HepG2 (cell line): Measurements from ENCODE around the gene MRPL14. TPM values are rescaled to one million over a fixed set of nuclear protein-coding genes. Genes with fewer than 3 reads are reported as not detected.

Experiments used
- AGO1 ChIP-seq: fragments of 200-400 bp; formaldehyde crosslinking; IDR thresholded peaks from 2 replicates; pipeline ENCODE4 v1.6.1; 2017; ENCODE audit warnings: mild to moderate bottlenecking, low read depth, low read length, moderate library complexity; ENCODE audit not compliant: poor library complexity, severe bottlenecking
- CENPX ChIP-seq: sonication (generic); formaldehyde crosslinking; IDR thresholded peaks from 2 replicates; pipeline ENCODE4 v1.9.0; 2021; ENCODE audit warnings: mild to moderate bottlenecking, missing genetic modification reagents, moderate library complexity
- HINFP ChIP-seq: sonication (generic); formaldehyde crosslinking; IDR thresholded peaks from 2 replicates; pipeline ENCODE4 v1.4.0; 2020; ENCODE audit warnings: low read depth, mild to moderate bottlenecking, missing genetic modification reagents
- KDM2A ChIP-seq: sonication (generic); formaldehyde crosslinking; IDR thresholded peaks from 2 replicates; pipeline ENCODE4 v1.4.0; 2020; ENCODE audit warnings: low read depth, missing genetic modification reagents, borderline replicate concordance
- KLF13 ChIP-seq: sonication (generic); formaldehyde crosslinking; IDR thresholded peaks from 2 replicates; pipeline ENCODE4 v1.4.0; 2020; ENCODE audit warnings: mild to moderate bottlenecking, missing genetic modification reagents
- LCORL ChIP-seq, 2 experiments: fragments of 450-650 bp in 1 of 2; sonication (generic) in 1 of 2; formaldehyde crosslinking in 1 of 2; IDR thresholded peaks; 2 replicates each; pipeline versions ENCODE4 v1.5.0 to v1.6.1; 2017 to 2020; ENCODE audit warnings: antibody characterized with exemption in 1 of 2, missing genetic modification reagents in 1 of 2
- NFKB2 ChIP-seq: sonication (generic); formaldehyde crosslinking; IDR thresholded peaks from 2 replicates; pipeline ENCODE4 v1.4.0; 2020; ENCODE audit warnings: missing genetic modification reagents, borderline replicate concordance
- SRSF9 ChIP-seq: fragments of 200-400 bp; formaldehyde crosslinking; IDR thresholded peaks from 2 replicates; pipeline ENCODE4 v1.6.1; 2018; ENCODE audit warnings: borderline replicate concordance, mild to moderate bottlenecking, low read depth, low read length; ENCODE audit not compliant: insufficient read depth, poor library complexity, severe bottlenecking
- TFDP1 ChIP-seq: IDR thresholded peaks from 2 replicates; pipeline ENCODE4 v1.6.1; 2016; ENCODE audit warnings: missing compliant biosample characterization, missing genetic modification reagents, borderline replicate concordance
- ZEB1 ChIP-seq: IDR thresholded peaks from 2 replicates; pipeline ENCODE4 v1.6.1; 2012; ENCODE audit warnings: mild to moderate bottlenecking, low read depth, inconsistent platforms; ENCODE audit not compliant: insufficient replicate concordance
- ZFP90 ChIP-seq: sonication (generic); formaldehyde crosslinking; IDR thresholded peaks from 2 replicates; pipeline ENCODE4 v1.8.0; 2022; ENCODE audit warnings: missing genetic modification reagents, mild to moderate bottlenecking, inconsistent platforms, borderline replicate concordance
- ZNF317 ChIP-seq: sonication (generic); formaldehyde crosslinking; IDR thresholded peaks from 2 replicates; pipeline ENCODE4 v1.5.0; 2020; ENCODE audit warnings: mild to moderate bottlenecking, missing genetic modification reagents
- ZNF547 ChIP-seq: sonication (generic); formaldehyde crosslinking; IDR thresholded peaks from 2 replicates; pipeline ENCODE4 v1.5.1; 2020; ENCODE audit warnings: mild to moderate bottlenecking, missing genetic modification reagents
- ZNF550 ChIP-seq: sonication (generic); formaldehyde crosslinking; IDR thresholded peaks from 2 replicates; pipeline ENCODE4 v1.4.0; 2020; ENCODE audit warnings: mild to moderate bottlenecking, missing genetic modification reagents, borderline replicate concordance
- ZNF598 ChIP-seq: sonication (generic); formaldehyde crosslinking; IDR thresholded peaks from 2 replicates; pipeline ENCODE4 v1.5.1; 2020; ENCODE audit warnings: mild to moderate bottlenecking, missing genetic modification reagents, borderline replicate concordance
- polyA plus RNA-seq, 8 experiments: library from polyadenylated mRNA; depleted of rRNA in 3 of 8; stranded (reverse) in 7 of 8; unstranded in 1 of 8; fragments of >200 nt; fragmentation: Illumina TruSeq in 4 of 8; extraction: Trizol in 4 of 8; gene quantifications; 2 replicates each; pipeline versions ENCODE4 v1.2.1 to v1.2.3, GENCODE V29; 2011 to 2016; ENCODE audit warnings: low read depth in 4 of 8, missing spikeins in 1 of 8, mixed read lengths in 1 of 8; ENCODE audit not compliant: insufficient read depth in 1 of 8
- total RNA-seq, 5 experiments: library from RNA; depleted of rRNA; stranded (reverse); fragments of >200 nt; fragmentation: Illumina TruSeq; extraction: Trizol; gene quantifications; 2 replicates each; pipeline ENCODE4 v1.2.3, GENCODE V29; 2016; ENCODE audit warnings: low read depth in 1 of 5
- TF ChIP-seq, protein P1 (sequence below), 2 experiments: IDR thresholded peaks; 2 replicates each; pipeline ENCODE4 v1.6.1; 2011 to 2012; ENCODE audit warnings: low read length in 2 of 2, borderline replicate concordance in 1 of 2, low read depth in 1 of 2, mild to moderate bottlenecking in 1 of 2, moderate library complexity in 1 of 2
- TF ChIP-seq, protein P2 (sequence below): sonication (generic); formaldehyde crosslinking; IDR thresholded peaks from 2 replicates; pipeline ENCODE4 v1.9.0; 2021; ENCODE audit warnings: missing genetic modification reagents, borderline replicate concordance
- TF ChIP-seq, protein P3 (sequence below): sonication (generic); formaldehyde crosslinking; IDR thresholded peaks from 2 replicates; pipeline ENCODE4 v1.4.0; 2020; ENCODE audit warnings: missing genetic modification reagents; ENCODE audit errors: not compliant biosample characterization

MRPL14 gene
- total and polyA plus RNA-seq, 2 of the 13 experiments (the other 11 are each of a cell fraction or from before 2014, with no cell fraction given), result 157 to 178 TPM

DNA sequence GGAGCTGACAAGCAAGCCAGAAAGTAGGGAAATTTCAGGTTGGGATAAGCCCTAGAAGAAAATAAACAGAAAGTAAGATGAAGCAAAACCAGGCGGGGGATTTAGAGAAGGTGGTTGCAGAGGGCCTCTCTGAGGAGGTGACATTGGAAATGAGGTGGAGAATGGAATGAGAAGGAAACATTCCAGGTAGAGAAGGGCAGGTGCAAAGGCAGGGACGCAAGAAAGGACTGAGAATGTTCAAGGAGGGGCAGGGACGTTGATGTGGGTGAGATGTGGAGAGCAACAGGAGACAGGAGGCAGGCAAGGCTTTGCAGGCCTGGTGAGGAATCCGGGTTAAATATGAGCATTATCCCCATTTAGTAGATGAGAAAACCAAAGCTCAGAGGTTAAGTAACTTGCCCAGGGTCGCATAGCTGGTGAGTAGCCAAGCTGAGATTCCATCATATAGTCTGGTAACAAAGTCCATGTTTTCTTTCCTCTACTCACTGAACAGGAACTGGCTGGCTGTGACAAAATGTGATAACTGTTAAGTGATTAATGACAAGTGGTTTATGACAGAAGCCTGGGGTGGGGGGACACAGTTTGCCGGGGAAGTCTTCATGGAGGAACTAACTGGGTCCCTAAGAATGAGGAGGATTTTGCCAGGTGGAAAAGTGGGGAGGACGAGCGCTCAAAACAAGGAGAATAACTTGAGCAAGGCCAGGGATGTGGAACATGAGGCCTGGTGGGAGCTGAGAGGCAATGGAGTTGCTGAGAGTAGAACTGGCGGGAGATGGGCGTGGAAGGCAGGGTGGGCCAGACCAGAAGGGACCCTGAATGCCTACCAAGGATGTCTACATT, 32.6 kb downstream of the MRPL14 start (continued):
- TF ChIP-seq KDM2A (0 out of 2 replicates have a peak, but pooled peaks have one; percentile 18), KLF13 (CRISPR knock-in tag) (no peak), ZNF547 (peak; percentile 67; the same call in 1 of the 2 replicates), ZEB1 (peak; percentile 76), HINFP (peak; percentile 26; the same call in 1 of the 2 replicates), ZNF550 (CRISPR knock-in tag) (no peak), ZNF317 (peak; percentile 63), ZFP90 (CRISPR knock-in tag) (no peak; the same call in 1 of the 2 replicates), ZNF598 (CRISPR knock-in tag) (0 out of 2 replicates have a peak, but pooled peaks have one; percentile 55), AGO1 (no peak), SRSF9 (no peak), CENPX (no peak), LCORL (IDR thresholded peaks at IDR 0.05) (no peak), LCORL (CRISPR knock-in tag; IDR thresholded peaks at IDR 0.05) (peak; percentile 87), TFDP1 (CRISPR knock-in tag) (no peak), NFKB2 (CRISPR knock-in tag) (no peak)
- TF ChIP-seq, protein P1, sequence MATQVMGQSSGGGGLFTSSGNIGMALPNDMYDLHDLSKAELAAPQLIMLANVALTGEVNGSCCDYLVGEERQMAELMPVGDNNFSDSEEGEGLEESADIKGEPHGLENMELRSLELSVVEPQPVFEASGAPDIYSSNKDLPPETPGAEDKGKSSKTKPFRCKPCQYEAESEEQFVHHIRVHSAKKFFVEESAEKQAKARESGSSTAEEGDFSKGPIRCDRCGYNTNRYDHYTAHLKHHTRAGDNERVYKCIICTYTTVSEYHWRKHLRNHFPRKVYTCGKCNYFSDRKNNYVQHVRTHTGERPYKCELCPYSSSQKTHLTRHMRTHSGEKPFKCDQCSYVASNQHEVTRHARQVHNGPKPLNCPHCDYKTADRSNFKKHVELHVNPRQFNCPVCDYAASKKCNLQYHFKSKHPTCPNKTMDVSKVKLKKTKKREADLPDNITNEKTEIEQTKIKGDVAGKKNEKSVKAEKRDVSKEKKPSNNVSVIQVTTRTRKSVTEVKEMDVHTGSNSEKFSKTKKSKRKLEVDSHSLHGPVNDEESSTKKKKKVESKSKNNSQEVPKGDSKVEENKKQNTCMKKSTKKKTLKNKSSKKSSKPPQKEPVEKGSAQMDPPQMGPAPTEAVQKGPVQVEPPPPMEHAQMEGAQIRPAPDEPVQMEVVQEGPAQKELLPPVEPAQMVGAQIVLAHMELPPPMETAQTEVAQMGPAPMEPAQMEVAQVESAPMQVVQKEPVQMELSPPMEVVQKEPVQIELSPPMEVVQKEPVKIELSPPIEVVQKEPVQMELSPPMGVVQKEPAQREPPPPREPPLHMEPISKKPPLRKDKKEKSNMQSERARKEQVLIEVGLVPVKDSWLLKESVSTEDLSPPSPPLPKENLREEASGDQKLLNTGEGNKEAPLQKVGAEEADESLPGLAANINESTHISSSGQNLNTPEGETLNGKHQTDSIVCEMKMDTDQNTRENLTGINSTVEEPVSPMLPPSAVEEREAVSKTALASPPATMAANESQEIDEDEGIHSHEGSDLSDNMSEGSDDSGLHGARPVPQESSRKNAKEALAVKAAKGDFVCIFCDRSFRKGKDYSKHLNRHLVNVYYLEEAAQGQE (IDR thresholded peaks at IDR 0.05; ENCODE audit: borderline replicate concordance in 1 of 2, low read depth in 1 of 2, low read length in 2 of 2), result peak in 1 of 2 experiments; percentile 66; a peak in 1 of 4 replicates
- TF ChIP-seq, protein P2, sequence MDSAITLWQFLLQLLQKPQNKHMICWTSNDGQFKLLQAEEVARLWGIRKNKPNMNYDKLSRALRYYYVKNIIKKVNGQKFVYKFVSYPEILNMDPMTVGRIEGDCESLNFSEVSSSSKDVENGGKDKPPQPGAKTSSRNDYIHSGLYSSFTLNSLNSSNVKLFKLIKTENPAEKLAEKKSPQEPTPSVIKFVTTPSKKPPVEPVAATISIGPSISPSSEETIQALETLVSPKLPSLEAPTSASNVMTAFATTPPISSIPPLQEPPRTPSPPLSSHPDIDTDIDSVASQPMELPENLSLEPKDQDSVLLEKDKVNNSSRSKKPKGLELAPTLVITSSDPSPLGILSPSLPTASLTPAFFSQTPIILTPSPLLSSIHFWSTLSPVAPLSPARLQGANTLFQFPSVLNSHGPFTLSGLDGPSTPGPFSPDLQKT (CRISPR knock-in tag), result 0 out of 2 replicates have a peak, but pooled peaks have one; percentile 24
- TF ChIP-seq, protein P3, sequence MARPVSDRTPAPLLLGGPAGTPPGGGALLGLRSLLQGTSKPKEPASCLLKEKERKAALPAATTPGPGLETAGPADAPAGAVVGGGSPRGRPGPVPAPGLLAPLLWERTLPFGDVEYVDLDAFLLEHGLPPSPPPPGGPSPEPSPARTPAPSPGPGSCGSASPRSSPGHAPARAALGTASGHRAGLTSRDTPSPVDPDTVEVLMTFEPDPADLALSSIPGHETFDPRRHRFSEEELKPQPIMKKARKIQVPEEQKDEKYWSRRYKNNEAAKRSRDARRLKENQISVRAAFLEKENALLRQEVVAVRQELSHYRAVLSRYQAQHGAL, result no peak
